HCT116 (cell line): ENCODE measurements around the gene WDR27. TPM values are rescaled to one million over a fixed set of nuclear protein-coding genes. Genes with fewer than 3 reads are reported as not detected.

Source experiments
- ATAC-seq: fragments of 200-7000 bp; cut with Tn5 transposase; 2 replicates; pipeline ENCODE4 v1.9.1; 2020; ENCODE audit warnings: mild to moderate bottlenecking, moderate library complexity
- BruUV-seq: library from RNA; stranded (reverse); fragments of 400-500 nt; replicated peaks from 2 replicates; lab custom pipeline; 2021; lab: Mats Ljungman, UMichigan
- CTCF ChIA-PET: fragments of 300-600 bp; sonication (Branson Sonifier 250); formaldehyde crosslinking; loops from one replicate; lab custom pipeline; 2021; ENCODE audit warnings: antibody characterized with exemption; lab: Charles Lee
- POLR2A ChIA-PET: fragments of 300-600, 350-600 bp; sonication (Branson Sonifier 250); formaldehyde crosslinking; loops from one replicate; lab custom pipeline; 2021; ENCODE audit warnings: antibody characterized with exemption; lab: Charles Lee
- RAD21 ChIA-PET, 2 experiments: fragments of 300-600 bp; sonication (Branson Sonifier 250); formaldehyde crosslinking; loops; one replicate each; lab custom pipeline; 2023; ENCODE audit warnings: low total read pairs in 2 of 2; ENCODE audit not compliant: uncharacterized antibody in 2 of 2, unreplicated experiment in 2 of 2, low non-redundant PET in 1 of 2; lab: Charles Lee
- DNase-seq: peaks from one replicate; pipeline ENCODE4 v3.0.0-alpha.2; 2010; ENCODE audit warnings: low read depth, low spot score
- H2AFZ ChIP-seq: fragments of 200-600 bp; shearing (Covaris generic), sonication (generic); 2 replicates; pipeline ENCODE4 v1.6.1; 2017; ENCODE audit warnings: low read depth, mixed run types, mixed read lengths, antibody characterized with exemption, low read length; ENCODE audit not compliant: poor library complexity, severe bottlenecking
- H3K27ac ChIP-seq: 2 replicates; pipeline ENCODE4 v1.5.1; 2012; ENCODE audit warnings: low read depth, low read length
- H3K27me3 ChIP-seq: fragments of 200-600 bp; sonication (generic); 2 replicates; pipeline ENCODE4 v1.6.1; 2016; ENCODE audit warnings: mixed run types, low read length, mixed read lengths; ENCODE audit not compliant: insufficient read depth
- H3K36me3 ChIP-seq, 2 experiments: fragments of 200-500 bp in 1 of 2; fragments of 200-600 bp in 1 of 2; sonication (Bioruptor generic) in 1 of 2; sonication (generic) in 1 of 2; 2 replicates each; pipeline versions ENCODE4 v1.5.1 to v1.6.1; 2014 to 2016; ENCODE audit warnings: low read length in 2 of 2, inconsistent platforms in 1 of 2, mixed read lengths in 1 of 2, mixed run types in 1 of 2; ENCODE audit not compliant: insufficient read depth in 2 of 2, control insufficient read depth in 1 of 2
- H3K4me1 ChIP-seq, 2 experiments: fragments of 200-600 bp in 1 of 2; sonication (generic) in 1 of 2; 2 replicates each; pipeline versions ENCODE4 v1.5.1 to v1.6.1; 2012 to 2017; ENCODE audit warnings: low read length in 2 of 2, inconsistent platforms in 1 of 2, mild to moderate bottlenecking in 1 of 2, mixed read lengths in 1 of 2, mixed run types in 1 of 2, moderate library complexity in 1 of 2; ENCODE audit not compliant: insufficient read depth in 2 of 2, control insufficient read depth in 1 of 2
- H3K4me2 ChIP-seq: fragments of 200-600 bp; sonication (generic); 2 replicates; pipeline ENCODE4 v1.6.1; 2017; ENCODE audit warnings: mixed run types, low read length, mixed read lengths
- H3K4me3 ChIP-seq, 2 experiments: fragments of 200-600 bp in 1 of 2; sonication (generic) in 1 of 2; replicated peaks in 1 of 2; 2 replicates each; pipeline ENCODE4 v1.5.1; 2011 to 2016; ENCODE audit warnings: low read length in 2 of 2, control low read depth in 1 of 2, low read depth in 1 of 2, mild to moderate bottlenecking in 1 of 2, mixed read lengths in 1 of 2, mixed run types in 1 of 2
- H3K79me2 ChIP-seq: fragments of 200-600 bp; sonication (generic); 2 replicates; pipeline ENCODE4 v1.6.1; 2017; ENCODE audit warnings: mild to moderate bottlenecking, mixed run types, low read length, moderate library complexity, mixed read lengths; ENCODE audit not compliant: insufficient read depth
- H3K9ac ChIP-seq: fragments of 200-600 bp; sonication (generic); 2 replicates; pipeline ENCODE4 v1.6.1; 2016; ENCODE audit warnings: low read length, mixed read lengths
- H3K9me2 ChIP-seq: fragments of 200-600 bp; sonication (generic), shearing (Covaris generic); 2 replicates; pipeline ENCODE4 v1.6.1; 2017; ENCODE audit warnings: mixed run types, mild to moderate bottlenecking, moderate library complexity; ENCODE audit not compliant: insufficient read depth
- H3K9me3 ChIP-seq, 2 experiments: fragments of 200-500 bp in 1 of 2; fragments of 200-600 bp in 1 of 2; sonication (Bioruptor generic) in 1 of 2; sonication (generic) in 1 of 2; 2 replicates each; pipeline ENCODE4 v1.6.1; 2014 to 2017; ENCODE audit warnings: low read length in 2 of 2, mixed read lengths in 2 of 2, inconsistent platforms in 1 of 2, low read depth in 1 of 2, mild to moderate bottlenecking in 1 of 2, mixed run types in 1 of 2, moderate library complexity in 1 of 2; ENCODE audit not compliant: control insufficient read depth in 1 of 2, insufficient read depth in 1 of 2
- H4K20me1 ChIP-seq: fragments of 200-600 bp; sonication (generic), shearing (Covaris generic); 2 replicates; pipeline ENCODE4 v1.6.1; 2017; ENCODE audit warnings: mixed run types, mild to moderate bottlenecking, moderate library complexity; ENCODE audit not compliant: insufficient read depth
- CEBPB ChIP-seq: IDR thresholded peaks from 2 replicates; pipeline ENCODE4 v1.6.1; 2012; ENCODE audit warnings: low read depth
- ELF1 ChIP-seq: IDR thresholded peaks from 2 replicates; pipeline ENCODE4 v1.6.1; 2012; ENCODE audit warnings: low read depth, borderline replicate concordance
- EZH2phosphoT487 ChIP-seq: fragments of 200-600 bp; IDR thresholded peaks from 2 replicates; pipeline ENCODE4 v1.6.1; 2018; ENCODE audit warnings: antibody characterized with exemption, borderline replicate concordance
- FOSL1 ChIP-seq: IDR thresholded peaks from 2 replicates; pipeline ENCODE4 v1.6.1; 2012; ENCODE audit warnings: low read depth
- MAX ChIP-seq: IDR thresholded peaks from 2 replicates; pipeline ENCODE4 v1.6.1; 2012
- REST ChIP-seq: IDR thresholded peaks from 2 replicates; pipeline ENCODE4 v1.6.1; 2012; ENCODE audit warnings: low read depth
- SP1 ChIP-seq: IDR thresholded peaks from 2 replicates; pipeline ENCODE4 v1.6.1; 2012; ENCODE audit warnings: low read depth
- TCF7L2 ChIP-seq: IDR thresholded peaks from 2 replicates; pipeline ENCODE4 v1.7.0; 2011; ENCODE audit warnings: borderline replicate concordance, inconsistent platforms; ENCODE audit not compliant: insufficient read depth, insufficient read length; ENCODE audit errors: extremely low read depth
- ZFX ChIP-seq: fragments of 450-650 bp; IDR thresholded peaks from 2 replicates; pipeline ENCODE4 v1.6.1; 2017
- intact Hi-C: fragments of 100-400 bp; cut with micrococcal nuclease; formaldehyde crosslinking; loops from 2 replicates; pipeline ENCODE4 v1.10.0; 2022
- total RNA-seq: library from RNA; stranded (reverse); gene quantifications from one replicate; pipeline ENCODE4 v1.2.1, GENCODE V29; 2021; ENCODE audit not compliant: unreplicated experiment

WDR27 gene
- total RNA-seq, 1 experiment from 2014 or later: 60.6 TPM

- no peak overlapping the region for H3K9ac ChIP-seq
- ChIA-PET RAD21 (no interaction called here), CTCF (no interaction called here), POLR2A (no interaction called here)
- H4K20me1 ChIP-seq: no peaks in the 10 kb centered on the region
- H2AFZ ChIP-seq: no peak overlapping the region
- H3K9me2 ChIP-seq: no peaks in the 10 kb centered on the region
- H3K79me2 ChIP-seq: no peaks in the 10 kb centered on the region
- BruUV-seq: no TSS peak
- ATAC-seq: no peak
- H3K4me2 ChIP-seq: no peak overlapping the region
- H3K4me3 ChIP-seq: no peak overlapping the region
- H3K4me1 ChIP-seq: no peaks in the 10 kb centered on the region
- no peak overlapping the region for H3K27ac ChIP-seq
- no peak for TF ChIP-seq TCF7L2
- TF ChIP-seq MAX: no peak
- no peak for TF ChIP-seq EZH2phosphoT487
- no peak for TF ChIP-seq REST
- no peak for TF ChIP-seq CEBPB
- no peak for TF ChIP-seq SP1
- TF ChIP-seq ELF1: no peak
- TF ChIP-seq ZFX: no peak
- no peak for TF ChIP-seq FOSL1
- TF ChIP-seq, all 23 proteins: peak for 0
- Histone ChIP-seq H3K27me3 (no peaks in the 10 kb centered on the region), H3K9me3 (no peaks in the 10 kb centered on the region), H3K36me3 (no peaks in the 10 kb centered on the region)
- no peak for DNase-seq
- intact Hi-C loops: no loop called here
These were observed 211.6 kb downstream of the WDR27 start for GRCh38 chr6:169490246-169490641.
